GM18526 (cell line): ENCODE results near the gene ARPC4.

Experiments used
- POLR2A ChIP-seq: IDR thresholded peaks from 3 replicates; pipeline ENCODE4 v1.6.1; 2011; ENCODE audit not compliant: insufficient read length; ENCODE audit errors: extremely low read depth

Gene ARPC4

DNA sequence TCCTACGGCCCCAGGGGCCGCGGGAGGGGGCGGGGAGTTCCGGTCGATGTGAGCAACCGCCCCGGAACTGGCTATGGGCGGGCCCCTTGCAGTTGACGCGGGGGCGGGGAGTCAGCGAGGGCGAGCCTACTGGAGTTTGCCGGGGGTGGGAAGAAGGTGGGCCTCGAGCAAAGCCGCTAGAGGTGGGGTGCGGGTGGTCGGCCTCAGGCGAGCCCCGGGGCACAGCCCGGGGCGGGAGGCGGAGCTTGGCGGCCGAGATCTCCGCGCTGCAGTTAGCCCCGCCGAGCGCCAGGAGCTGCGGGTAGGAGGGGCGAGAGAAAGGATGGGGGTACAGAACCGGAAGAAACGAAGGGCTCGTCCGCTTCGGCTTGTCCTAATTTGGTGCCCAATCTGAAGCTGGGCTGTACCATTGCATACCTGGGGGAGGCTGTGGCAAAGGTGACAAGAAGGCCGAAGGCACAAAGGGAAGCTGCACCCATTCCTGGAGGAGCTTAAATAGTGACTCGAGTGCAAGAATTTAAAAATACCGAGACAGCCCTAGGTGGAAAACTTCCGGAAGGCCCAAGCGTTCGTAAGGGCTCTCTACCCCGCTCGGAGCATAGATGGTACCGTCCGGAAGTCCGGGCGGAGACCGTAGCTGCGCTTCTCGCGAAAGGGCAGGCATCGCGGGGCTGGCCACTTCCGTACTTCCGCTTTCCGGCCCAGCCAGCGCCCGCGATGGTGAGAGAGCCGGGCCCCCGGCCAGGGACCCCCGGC, at the start of gene ARPC4, which contains the start of gene TADA3:
TSS of gene ARPC4 (plus strand) at position 678 of the 756 bp plus-strand sequence. CDS start at position 718, 40 bp downstream.
TSS of gene TADA3 (minus strand) at position 69 of the 756 bp plus-strand sequence. CDS start 1,007 bp downstream, outside the sequence.
- TF ChIP-seq POLR2A: peak; percentile 76

DNA sequence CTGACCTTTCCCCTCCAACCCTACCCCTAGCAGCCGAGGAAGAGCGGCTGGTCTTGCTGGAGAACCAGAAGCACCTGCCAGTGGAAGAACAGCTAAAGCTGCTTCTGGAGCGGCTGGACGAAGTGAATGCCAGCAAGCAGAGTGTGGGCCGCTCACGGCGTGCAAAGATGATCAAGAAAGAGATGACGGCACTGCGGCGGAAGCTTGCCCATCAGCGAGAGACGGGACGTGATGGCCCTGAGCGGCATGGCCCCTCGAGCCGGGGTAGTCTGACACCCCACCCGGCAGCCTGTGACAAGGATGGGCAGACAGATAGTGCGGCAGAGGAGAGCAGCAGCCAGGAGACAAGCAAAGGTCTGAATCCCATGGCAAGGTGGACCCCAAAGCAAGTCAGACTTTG, 49.3 kb upstream of the ARPC4 start:
- no peak for TF ChIP-seq POLR2A

- no peak for TF ChIP-seq POLR2A
Measured at GRCh38 chr3:9744162-9744561, 48.7 kb upstream of the ARPC4 start.

DNA sequence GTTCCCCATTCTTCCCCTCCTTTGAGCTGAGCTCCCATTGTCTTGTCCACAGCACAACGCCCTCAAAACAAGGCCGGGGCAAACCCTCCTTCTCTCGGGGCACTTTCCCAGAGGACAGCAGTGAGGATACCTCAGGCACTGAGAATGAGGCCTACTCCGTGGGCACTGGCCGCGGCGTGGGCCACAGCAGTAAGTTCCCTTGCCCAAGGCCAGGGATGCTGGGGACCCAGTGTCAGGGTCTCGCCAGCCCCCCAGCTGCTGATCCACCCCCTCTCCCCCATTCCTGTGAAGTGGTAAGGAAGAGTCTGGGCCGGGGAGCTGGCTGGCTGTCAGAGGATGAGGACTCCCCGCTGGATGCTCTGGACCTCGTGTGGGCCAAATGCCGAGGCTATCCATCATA, 47.4 kb upstream of the ARPC4 start:
- no peak for TF ChIP-seq POLR2A

DNA sequence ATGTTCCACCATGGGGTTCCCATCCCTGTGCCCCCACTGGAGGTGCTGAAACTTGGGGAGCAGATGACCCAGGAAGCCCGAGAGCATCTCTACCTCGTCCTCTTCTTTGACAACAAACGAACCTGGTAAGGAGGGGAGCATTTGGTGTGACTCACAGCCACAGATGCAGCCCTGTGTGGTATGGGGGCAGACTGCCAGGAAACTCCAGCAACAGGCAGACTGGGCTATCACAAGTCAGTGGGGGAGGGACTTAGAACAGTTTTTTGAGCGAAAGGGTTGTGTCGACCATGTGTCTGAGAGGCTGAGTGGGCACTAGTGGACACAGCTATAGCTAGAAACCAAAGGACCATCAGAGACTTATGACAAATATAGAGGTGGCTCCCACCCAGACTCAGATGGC, 46.6 kb upstream of the ARPC4 start:
- no peak for TF ChIP-seq POLR2A

DNA sequence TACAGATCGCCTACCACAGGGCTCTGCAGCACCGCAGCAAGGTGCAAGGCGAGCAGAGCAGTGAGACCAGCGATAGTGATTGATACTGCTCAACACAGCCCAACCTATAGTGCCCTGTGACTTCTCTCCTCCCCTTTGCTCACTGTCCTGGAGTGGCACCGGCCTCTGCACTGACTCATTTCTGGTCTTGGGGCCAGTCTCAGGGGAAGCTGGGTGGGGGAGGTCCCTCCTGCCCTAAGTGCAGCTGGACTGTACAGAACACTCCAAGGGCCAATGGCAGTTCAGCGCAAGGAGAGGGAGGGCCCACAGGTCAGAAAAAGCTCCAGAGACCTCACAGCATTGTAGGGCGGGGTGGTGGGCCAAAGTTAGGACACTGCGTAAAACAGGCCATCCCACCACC, 45.6 kb upstream of the ARPC4 start:
- TF ChIP-seq POLR2A: no peak

DNA sequence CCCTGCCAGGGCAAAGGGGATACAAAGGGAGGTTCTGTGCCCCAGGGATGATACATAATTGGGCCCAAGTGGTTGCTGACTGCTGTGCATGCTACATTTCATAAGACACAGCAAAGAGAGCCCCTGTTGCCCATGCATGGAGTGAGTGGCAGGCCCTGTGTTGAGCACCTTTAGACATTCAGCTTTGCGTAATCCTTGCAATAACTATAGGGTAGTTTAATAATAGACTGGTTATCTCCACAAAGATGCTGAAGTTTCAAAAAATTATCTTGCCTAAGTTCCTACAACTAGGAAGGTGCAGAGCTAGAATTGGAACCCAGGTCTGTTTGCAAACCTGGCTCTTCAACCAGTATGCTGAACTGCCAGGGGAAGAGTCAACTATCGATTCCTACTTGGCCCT, 44.9 kb upstream of the ARPC4 start:
- TF ChIP-seq POLR2A: no peak

DNA sequence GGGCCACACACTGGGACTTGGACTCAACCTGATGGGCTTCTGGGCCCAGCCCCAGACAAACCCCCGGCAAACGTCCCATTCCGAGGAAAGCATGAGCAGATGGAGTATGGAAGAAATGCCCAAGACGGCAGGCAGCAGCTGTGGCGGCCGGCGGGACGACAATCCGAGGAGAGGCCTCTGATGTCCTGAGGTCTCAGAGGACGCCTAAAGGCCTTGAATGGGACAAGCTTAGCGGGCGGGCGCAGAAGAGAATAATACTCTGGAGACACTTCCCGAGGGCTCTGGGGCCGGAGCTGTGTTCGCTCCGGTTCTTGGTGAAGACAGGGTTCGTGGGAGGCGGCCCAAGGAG, 43.6 kb upstream of the ARPC4 start:
- TF ChIP-seq POLR2A: no peak

- TF ChIP-seq POLR2A: peak; percentile 68
Measured at GRCh38 chr3:9749645-9750555, 43.0 kb upstream of the ARPC4 start, which contains the start of gene OGG1. OGG1 (plus strand) TSS chr3:9749952; CDS start chr3:9750287, 335 bp downstream.

GRCh38 chr3:9750556-9751411, 42.1 kb upstream of the ARPC4 start:
- no peak for TF ChIP-seq POLR2A

GRCh38 chr3:9754678-9755077, 38.2 kb upstream of the ARPC4 start:
- no peak for TF ChIP-seq POLR2A

- no peak for TF ChIP-seq POLR2A
Measured at GRCh38 chr3:9757427-9757826, 35.5 kb upstream of the ARPC4 start.

DNA sequence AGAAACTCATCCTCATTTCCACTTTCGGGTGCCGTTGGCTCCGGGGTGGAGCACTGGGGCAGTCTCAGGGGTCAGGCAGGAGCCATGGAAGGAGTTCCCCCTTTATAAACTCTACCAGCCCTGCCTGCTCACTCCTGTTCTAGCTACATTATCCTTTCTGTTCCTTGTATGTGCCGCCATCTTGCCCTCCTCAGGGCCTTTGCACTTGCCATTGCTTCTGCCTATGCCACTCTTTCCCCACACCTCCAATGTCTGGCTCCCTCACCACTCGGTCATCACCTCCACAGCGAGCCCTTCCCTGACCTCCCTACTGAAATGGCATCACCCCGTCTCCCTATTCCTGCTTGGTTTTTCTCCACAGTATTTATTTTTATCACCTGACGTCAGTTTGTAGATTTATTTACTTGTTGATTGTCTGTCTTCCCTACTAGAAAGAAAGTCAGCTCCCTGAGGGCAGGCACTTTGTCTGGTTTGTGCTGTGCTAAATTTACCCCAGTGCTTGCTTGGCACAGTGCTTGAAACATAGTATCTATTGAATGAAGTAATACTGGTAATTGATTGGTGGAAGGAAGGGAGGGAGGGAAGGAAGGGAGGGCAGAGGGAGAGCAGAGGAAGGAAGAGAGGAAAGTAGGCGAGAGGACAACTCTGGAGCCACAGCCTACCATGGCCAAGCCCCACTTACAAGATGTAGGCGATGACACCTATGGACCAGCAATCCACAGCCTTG, 31.9 kb upstream of the ARPC4 start:
- TF ChIP-seq POLR2A: no peak

DNA sequence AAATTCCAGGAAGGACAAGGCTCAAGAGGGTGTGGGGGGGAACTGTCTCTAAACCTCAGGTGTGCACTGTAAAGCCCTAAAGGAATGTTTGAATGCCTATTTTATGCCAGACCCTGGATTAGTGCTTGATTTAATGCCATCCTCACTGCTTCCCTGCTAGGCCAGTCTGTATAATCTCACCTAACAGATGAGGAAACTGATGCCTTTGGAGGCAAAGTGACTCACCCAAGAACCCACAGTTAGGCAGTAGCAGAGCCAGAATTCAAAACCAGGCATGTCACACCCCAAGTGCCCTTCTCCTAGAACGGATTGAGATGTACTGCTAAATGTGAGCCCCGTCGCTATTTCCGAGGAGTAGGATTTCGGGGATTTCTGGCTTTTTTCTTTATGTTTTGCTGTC, 31.0 kb upstream of the ARPC4 start:
- TF ChIP-seq POLR2A: no peak

DNA sequence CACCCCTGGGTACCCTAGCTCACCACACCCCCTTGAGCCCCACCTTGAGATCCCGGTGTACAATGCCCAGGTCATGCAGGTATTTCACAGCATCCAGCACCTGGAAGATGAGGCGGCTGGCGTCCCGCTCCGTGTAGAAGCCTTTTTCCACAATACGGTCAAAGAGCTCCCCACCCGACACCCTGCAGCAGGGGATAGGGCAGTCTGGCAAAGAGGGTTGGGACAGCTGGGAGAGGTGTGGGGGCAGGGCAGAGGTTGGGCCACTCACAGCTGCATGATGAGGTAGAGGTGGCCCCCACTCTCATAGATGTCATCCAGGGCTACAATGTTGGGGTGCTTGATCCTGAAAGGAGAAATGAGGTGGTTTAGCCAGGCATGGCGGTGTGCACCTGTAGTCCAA, 30.0 kb upstream of the ARPC4 start:
- TF ChIP-seq POLR2A: no peak

DNA sequence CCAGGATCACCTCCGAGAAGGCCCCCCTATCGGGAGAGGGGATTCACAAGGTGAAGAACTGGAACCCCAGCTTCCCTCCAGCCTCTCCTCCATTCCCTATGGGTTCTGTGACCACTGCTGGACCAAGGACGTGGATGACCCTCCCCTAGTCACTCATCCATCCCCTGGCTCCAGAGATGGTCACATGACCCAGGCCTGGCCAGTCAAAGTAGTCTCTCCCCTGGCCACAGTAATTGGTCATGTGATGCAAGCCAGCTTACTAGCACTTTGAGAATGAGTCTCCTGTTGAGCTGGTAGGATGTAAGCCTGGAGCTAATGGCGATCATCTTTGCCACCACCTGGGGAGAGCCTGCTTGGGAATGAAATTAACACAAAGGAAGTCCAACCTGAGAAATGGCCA, 27.0 kb upstream of the ARPC4 start:
- no peak for TF ChIP-seq POLR2A
